GM19463 (cell line): ENCODE data around the gene ENOPH1.

Source experiments
- ATAC-seq: cut with Tn5 transposase; IDR thresholded peaks from one replicate; pipeline ENCODE4 v1.9.1; 2021; ENCODE audit warnings: mild to moderate bottlenecking, moderate library complexity; ENCODE audit not compliant: unreplicated experiment

ENOPH1 gene

DNA sequence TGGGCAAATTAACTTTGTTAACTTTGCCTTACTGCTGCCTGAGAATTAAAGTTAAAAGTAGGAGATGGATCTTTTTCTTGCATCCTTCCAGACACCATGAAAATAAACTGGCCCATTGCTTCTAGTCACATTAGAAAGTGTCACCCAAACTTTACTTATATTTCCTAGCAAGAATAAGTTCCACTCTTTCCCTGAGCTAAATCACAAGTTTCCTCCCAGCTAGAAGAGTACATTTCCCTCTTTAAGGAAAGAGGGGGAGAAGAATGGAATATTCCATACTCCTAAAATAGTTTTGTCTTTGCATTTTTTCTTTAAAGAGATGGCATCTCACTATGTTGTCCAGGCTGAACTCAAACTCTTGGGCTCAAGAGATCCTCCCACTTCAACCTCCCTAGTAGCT, 77.6 kb downstream of the ENOPH1 start:
- ATAC-seq, result no peak

DNA sequence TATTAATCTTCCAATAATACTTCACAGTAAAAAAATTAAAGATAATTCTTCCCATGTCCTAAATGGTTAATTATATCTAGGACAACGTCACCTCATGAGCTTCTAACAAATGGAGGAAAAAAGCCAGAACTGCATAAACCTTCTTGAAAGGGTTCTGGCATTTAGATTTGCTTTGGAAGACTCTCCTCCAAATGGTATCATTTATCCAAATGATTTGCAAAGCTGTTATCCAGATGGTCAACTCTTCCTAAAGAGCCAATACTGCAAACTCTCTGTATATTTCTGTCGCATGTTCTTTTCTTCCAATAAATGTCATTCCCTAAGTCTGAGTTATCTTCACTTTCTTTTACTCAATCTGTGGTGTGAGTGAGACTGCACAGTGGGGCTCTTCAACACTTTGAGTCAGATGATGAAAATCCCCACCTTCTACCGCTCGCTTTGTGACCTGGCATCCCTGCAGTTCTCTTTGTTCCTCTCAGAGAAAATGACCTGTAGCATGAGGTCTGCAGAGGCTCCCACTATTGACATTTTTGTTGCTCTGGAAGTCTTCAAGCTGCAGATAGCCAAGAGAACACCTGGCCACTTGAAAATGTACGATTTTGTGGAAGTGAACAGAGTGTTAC, 78.5 kb downstream of the ENOPH1 start:
- ATAC-seq, result no peak

GRCh38 chr4:82510216-82510615, 79.8 kb downstream of the ENOPH1 start:
- no peak for ATAC-seq
